PFSK-1 (cell line): ENCODE results near the gene BEGAIN.

Experiments
- FOXP2 ChIP-seq: optimal IDR thresholded peaks from 2 replicates; pipeline ENCODE3; 2011; ENCODE audit warnings: borderline replicate concordance, control low read depth, inconsistent platforms; ENCODE audit not compliant: insufficient read depth; ENCODE audit errors: extremely low read length, extremely low read depth
- POLR2AphosphoS5 ChIP-seq: IDR thresholded peaks from 2 replicates; pipeline ENCODE4 v1.6.1; 2012; ENCODE audit warnings: low read depth, mild to moderate bottlenecking, control low read depth, low read length, moderate library complexity
- SIN3A ChIP-seq: IDR thresholded peaks from 2 replicates; pipeline ENCODE4 v1.6.1; 2012; ENCODE audit warnings: mild to moderate bottlenecking, low read length, moderate library complexity, borderline replicate concordance; ENCODE audit not compliant: insufficient read depth
- TAF1 ChIP-seq: IDR thresholded peaks from 2 replicates; pipeline ENCODE4 v1.6.1; 2012; ENCODE audit warnings: low read length, control low read depth, borderline replicate concordance; ENCODE audit not compliant: insufficient read depth
- TF ChIP-seq, protein P1 (sequence below), 2 experiments: IDR thresholded peaks; 2 replicates each; pipeline versions ENCODE4 v1.6.1 to v1.8.0; 2011 to 2012; ENCODE audit warnings: low read depth in 2 of 2, low read length in 2 of 2, control low read depth in 1 of 2, inconsistent platforms in 1 of 2, mild to moderate bottlenecking in 1 of 2, moderate library complexity in 1 of 2; ENCODE audit not compliant: insufficient read depth in 1 of 2

DNA sequence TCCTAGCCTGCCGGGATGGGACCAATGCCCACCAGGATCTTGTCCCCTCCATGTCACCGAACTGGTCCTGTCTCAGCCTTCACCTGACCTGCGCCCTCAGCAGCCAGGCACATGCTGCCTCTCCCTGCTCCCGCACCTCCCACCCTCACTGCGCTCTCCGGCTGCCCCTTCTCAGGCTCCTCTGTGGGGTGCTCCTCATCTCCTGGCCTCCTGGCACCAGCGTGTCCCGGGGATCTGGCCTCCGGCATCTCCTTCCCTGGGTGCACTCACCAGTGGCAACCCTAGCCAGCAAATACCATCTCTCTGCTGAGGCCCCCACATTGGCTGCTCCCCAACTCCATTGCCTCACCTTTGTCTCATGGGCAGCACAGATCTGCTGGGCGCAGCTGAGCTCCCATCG lies 29.0 kb downstream of the BEGAIN start:
- TF ChIP-seq TAF1 (no peak), POLR2AphosphoS5 (no peak), FOXP2 (no peak), SIN3A (no peak)
- TF ChIP-seq, protein P1, sequence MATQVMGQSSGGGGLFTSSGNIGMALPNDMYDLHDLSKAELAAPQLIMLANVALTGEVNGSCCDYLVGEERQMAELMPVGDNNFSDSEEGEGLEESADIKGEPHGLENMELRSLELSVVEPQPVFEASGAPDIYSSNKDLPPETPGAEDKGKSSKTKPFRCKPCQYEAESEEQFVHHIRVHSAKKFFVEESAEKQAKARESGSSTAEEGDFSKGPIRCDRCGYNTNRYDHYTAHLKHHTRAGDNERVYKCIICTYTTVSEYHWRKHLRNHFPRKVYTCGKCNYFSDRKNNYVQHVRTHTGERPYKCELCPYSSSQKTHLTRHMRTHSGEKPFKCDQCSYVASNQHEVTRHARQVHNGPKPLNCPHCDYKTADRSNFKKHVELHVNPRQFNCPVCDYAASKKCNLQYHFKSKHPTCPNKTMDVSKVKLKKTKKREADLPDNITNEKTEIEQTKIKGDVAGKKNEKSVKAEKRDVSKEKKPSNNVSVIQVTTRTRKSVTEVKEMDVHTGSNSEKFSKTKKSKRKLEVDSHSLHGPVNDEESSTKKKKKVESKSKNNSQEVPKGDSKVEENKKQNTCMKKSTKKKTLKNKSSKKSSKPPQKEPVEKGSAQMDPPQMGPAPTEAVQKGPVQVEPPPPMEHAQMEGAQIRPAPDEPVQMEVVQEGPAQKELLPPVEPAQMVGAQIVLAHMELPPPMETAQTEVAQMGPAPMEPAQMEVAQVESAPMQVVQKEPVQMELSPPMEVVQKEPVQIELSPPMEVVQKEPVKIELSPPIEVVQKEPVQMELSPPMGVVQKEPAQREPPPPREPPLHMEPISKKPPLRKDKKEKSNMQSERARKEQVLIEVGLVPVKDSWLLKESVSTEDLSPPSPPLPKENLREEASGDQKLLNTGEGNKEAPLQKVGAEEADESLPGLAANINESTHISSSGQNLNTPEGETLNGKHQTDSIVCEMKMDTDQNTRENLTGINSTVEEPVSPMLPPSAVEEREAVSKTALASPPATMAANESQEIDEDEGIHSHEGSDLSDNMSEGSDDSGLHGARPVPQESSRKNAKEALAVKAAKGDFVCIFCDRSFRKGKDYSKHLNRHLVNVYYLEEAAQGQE (IDR thresholded peaks at IDR 0.05; ENCODE audit: insufficient read depth in 1 of 2, low read depth in 2 of 2, low read length in 2 of 2), result no peak
